Peyer's patch (tissue), 4 donors: ENCODE results near the gene FAM228B. TPM values are rescaled to one million over a fixed set of nuclear protein-coding genes. Genes with fewer than 3 reads are reported as not detected.
"Not testable (repeated sequence)": the region's sequence is repeated elsewhere in the genome, so short reads cannot be mapped to it uniquely, and the experiment has no call there.

Source experiments
- DNase-seq, 3 donors: peaks; one replicate each; pipeline ENCODE4 v3.0.0-alpha.2; 2017 to 2019
- H3K27ac ChIP-seq, 4 donors: fragments of 200-600 bp; sonication (generic); one replicate each; pipeline ENCODE4 v1.5.1; 2016 to 2019
- H3K27me3 ChIP-seq, 2 donors: fragments of 200-600 bp; sonication (generic); one replicate each; pipeline ENCODE4 v1.5.1; 2019
- H3K36me3 ChIP-seq, 3 donors: fragments of 200-600 bp; sonication (generic); one replicate each; pipeline ENCODE4 v1.5.1; 2016 to 2019
- H3K4me1 ChIP-seq, 4 donors: fragments of 200-600 bp; sonication (generic); one replicate each; pipeline ENCODE4 v1.5.1; 2016 to 2019
- H3K4me3 ChIP-seq, 4 donors: fragments of 200-600 bp; sonication (generic); 1 replicate in 3 of 4; 2 replicates in 1 of 4; pipeline ENCODE4 v1.5.1; 2016 to 2019; ENCODE audit warnings: mild to moderate bottlenecking in 1 of 4
- H3K9me3 ChIP-seq, 4 donors: fragments of 200-600 bp; sonication (generic); one replicate each; pipeline ENCODE4 v1.5.1; 2016 to 2019; ENCODE audit warnings: mild to moderate bottlenecking in 1 of 4
- CTCF ChIP-seq, 6 experiments: fragments of 450-650 bp in 4 of 6; fragments of 200-600 bp in 2 of 6; sonication (generic) in 1 of 6; IDR thresholded peaks; one replicate each; pipeline ENCODE4 v1.5.1; 2017 to 2019; ENCODE audit warnings: antibody characterized with exemption in 6 of 6, mild to moderate bottlenecking in 3 of 6, moderate library complexity in 1 of 6
- POLR2A ChIP-seq, 2 donors: fragments of 450-650 bp; IDR thresholded peaks; one replicate each; pipeline ENCODE4 v1.5.1; 2017; ENCODE audit warnings: antibody characterized with exemption in 2 of 2, mild to moderate bottlenecking in 2 of 2, moderate library complexity in 2 of 2
- total RNA-seq, 4 donors: library from RNA; depleted of rRNA; stranded (reverse); fragments of >200 nt; gene quantifications; one replicate each; pipeline ENCODE4 v1.1.0, GENCODE V29; 2016

FAM228B gene
- total RNA-seq, 4 donors from 2014 or later, result 6.0 to 35.5 (median 9.1) TPM

GRCh38 chr2:24182507-24182906 lies 59.2 kb downstream of the FAM228B start:
- H3K27me3 ChIP-seq, result no peaks in the 10 kb centered on the region
- no peaks in the 10 kb centered on the region for H3K9me3 ChIP-seq
- no peak for TF ChIP-seq POLR2A (IDR thresholded peaks at IDR 0.05)
- no peak for TF ChIP-seq CTCF (IDR thresholded peaks at IDR 0.05)
- no peaks in the 10 kb centered on the region for H3K4me1 ChIP-seq
- no peaks in the 10 kb centered on the region for H3K36me3 ChIP-seq
- no peak overlapping the region for H3K27ac ChIP-seq
- no peak overlapping the region for H3K4me3 ChIP-seq
- DNase-seq, result no peak

GRCh38 chr2:24183366-24184069 lies 60.2 kb downstream of the FAM228B start:
- Histone ChIP-seq H3K27ac (no peak overlapping the region), H3K36me3 (no peaks in the 10 kb centered on the region), H3K9me3 (no peaks in the 10 kb centered on the region), H3K4me3 (no peak overlapping the region), H3K27me3 (no peaks in the 10 kb centered on the region), H3K4me1 (no peaks in the 10 kb centered on the region)
- no peak for DNase-seq
- TF ChIP-seq POLR2A (IDR thresholded peaks at IDR 0.05), result no peak
- TF ChIP-seq CTCF (IDR thresholded peaks at IDR 0.05), result no peak

- no peaks in the 10 kb centered on the region for H3K4me1 ChIP-seq
- DNase-seq, result no peak
- no peaks in the 10 kb centered on the region for H3K9me3 ChIP-seq
- no peak overlapping the region for H3K27ac ChIP-seq
- H3K27me3 ChIP-seq, result no peaks in the 10 kb centered on the region
- H3K4me3 ChIP-seq, result no peak overlapping the region
- TF ChIP-seq POLR2A (IDR thresholded peaks at IDR 0.05), result no peak
- TF ChIP-seq CTCF (IDR thresholded peaks at IDR 0.05), result no peak
- no peaks in the 10 kb centered on the region for H3K36me3 ChIP-seq
Measured at GRCh38 chr2:24189551-24189950, 66.3 kb downstream of the FAM228B start.

GRCh38 chr2:24190503-24190902 lies 67.2 kb downstream of the FAM228B start:
- Histone ChIP-seq H3K27ac (no peak overlapping the region), H3K27me3 (no peaks in the 10 kb centered on the region), H3K9me3 (no peaks in the 10 kb centered on the region), H3K4me3 (no peak overlapping the region), H3K4me1 (no peaks in the 10 kb centered on the region), H3K36me3 (no peaks in the 10 kb centered on the region)
- no peak for TF ChIP-seq CTCF (IDR thresholded peaks at IDR 0.05)
- no peak for DNase-seq

GRCh38 chr2:24191156-24191555 lies 67.9 kb downstream of the FAM228B start:
- Histone ChIP-seq H3K36me3 (no peaks in the 10 kb centered on the region), H3K9me3 (no peaks in the 10 kb centered on the region), H3K4me3 (no peak overlapping the region), H3K4me1 (no peaks in the 10 kb centered on the region), H3K27me3 (no peaks in the 10 kb centered on the region), H3K27ac (no peak overlapping the region)
- TF ChIP-seq CTCF (IDR thresholded peaks at IDR 0.05) (no peak), POLR2A (IDR thresholded peaks at IDR 0.05) (no peak)
- DNase-seq, result no peak

- H3K27ac ChIP-seq, result no peak overlapping the region
- H3K36me3 ChIP-seq, result no peaks in the 10 kb centered on the region
- TF ChIP-seq POLR2A (IDR thresholded peaks at IDR 0.05) (no peak), CTCF (IDR thresholded peaks at IDR 0.05) (no peak)
- no peaks in the 10 kb centered on the region for H3K9me3 ChIP-seq
- H3K4me1 ChIP-seq, result no peaks in the 10 kb centered on the region
- H3K4me3 ChIP-seq, result no peak overlapping the region
- no peaks in the 10 kb centered on the region for H3K27me3 ChIP-seq
- no peak for DNase-seq
Measured at GRCh38 chr2:24191848-24192247, 68.6 kb downstream of the FAM228B start.

- not testable (repeated sequence) for H3K4me1 ChIP-seq, H3K4me3 ChIP-seq, H3K36me3 ChIP-seq, H3K27ac ChIP-seq, DNase-seq, H3K9me3 ChIP-seq, H3K27me3 ChIP-seq
Measured at GRCh38 chr2:24197213-24197612, 73.9 kb downstream of the FAM228B start.
